ENCODE data around the gene CDKL5.

The CDKL5 gene

GRCh38 chrX:18461431-18461830 lies 36.0 kb downstream of the CDKL5 start:
- DNase-seq, result no peak

DNA sequence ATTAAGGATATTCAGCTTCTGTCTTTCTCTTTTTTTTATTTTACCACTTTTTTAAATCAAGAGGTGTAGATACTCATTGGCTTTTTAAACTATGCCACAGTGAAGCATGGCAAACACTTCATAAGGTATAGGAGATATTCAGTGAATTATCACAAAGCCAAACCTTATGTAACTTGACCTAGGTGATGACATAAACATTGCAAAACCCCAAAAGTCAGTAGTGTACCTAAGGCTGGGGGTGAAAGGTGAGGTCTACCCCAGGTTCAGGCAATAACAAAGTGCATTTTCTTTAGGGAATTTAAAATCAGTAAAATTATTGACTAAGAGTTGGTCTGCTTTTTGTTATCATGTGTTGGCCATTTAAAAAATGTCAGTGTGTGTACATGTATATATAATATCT lies 39.1 kb downstream of the CDKL5 start:
- DNase-seq, result no peak

DNA sequence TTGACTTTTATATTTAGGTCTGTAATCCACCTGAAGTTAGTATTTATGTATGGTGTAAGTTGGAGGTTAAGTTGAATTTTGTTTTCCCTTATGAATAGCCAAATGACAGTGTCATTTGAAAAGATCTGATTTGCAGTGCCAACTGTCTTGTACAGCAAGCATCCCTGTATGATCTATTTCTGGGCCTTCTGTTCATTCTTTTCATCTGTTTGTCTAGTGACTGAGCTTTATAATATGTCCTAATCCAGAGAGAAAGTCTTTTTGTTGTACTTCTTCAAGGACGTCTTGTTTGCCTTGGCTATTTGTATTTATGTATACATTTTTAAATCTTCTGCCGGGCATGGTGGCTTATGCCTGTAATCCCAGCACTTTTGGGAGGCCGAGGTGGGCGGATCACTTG lies 39.6 kb downstream of the CDKL5 start:
- DNase-seq, result no peak

GRCh38 chrX:18468599-18468998 lies 43.2 kb downstream of the CDKL5 start:
- no peak for DNase-seq

DNA sequence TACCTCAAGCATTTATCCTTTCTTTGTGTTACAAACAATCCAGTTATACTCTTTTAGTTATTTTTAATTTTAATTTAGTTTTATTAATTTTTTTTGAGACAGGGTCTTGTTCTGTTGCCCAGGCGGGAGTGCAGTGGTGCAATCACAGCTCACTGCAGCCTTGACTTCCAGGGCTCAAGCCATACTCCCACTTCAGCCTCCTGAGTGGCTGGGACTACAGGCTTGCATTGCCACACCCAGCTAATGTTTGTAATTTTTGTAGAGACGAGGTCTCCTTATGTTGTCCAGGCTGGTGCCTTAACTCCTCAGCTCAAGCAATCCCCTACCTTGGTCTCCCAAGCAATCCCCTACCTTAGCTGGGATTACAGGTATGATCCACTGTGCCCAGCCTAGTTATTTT lies 45.9 kb downstream of the CDKL5 start:
- DNase-seq, result no peak

DNA sequence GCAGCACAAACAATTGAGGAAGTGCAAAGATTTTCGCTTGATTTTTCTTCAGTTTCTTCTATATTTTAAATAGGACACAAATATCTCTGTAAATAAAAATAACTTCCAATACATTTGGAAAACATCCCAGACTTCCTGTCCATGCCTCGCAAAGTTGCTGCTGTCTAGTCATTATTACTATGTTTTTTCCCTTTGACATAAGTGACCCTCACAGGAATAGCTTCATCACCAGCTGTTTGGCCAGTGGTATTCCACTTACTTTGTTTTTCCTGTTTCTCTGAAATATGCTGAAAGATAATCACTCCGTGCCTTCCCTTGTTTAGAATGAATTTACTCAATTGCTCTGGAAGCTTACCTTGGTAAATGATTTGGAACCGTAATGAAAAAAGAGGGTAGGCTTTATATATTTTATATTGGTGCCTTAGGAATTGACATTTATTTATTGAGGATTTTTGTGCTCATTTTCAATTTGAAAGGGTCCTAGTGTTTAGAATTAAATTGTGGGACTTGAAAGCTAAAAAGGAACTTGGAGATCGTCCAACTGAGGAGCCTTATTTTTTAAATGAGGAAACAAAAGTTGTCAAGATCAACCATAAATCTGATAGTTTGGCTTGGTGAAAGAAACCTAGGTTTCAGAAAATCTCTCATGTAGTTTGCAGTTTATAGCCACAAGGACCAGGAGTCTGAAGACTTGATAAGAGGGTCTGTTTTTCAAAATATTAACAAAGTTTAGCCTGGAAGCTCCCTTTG lies 65.6 kb downstream of the CDKL5 start:
- DNase-seq, result no peak

DNA sequence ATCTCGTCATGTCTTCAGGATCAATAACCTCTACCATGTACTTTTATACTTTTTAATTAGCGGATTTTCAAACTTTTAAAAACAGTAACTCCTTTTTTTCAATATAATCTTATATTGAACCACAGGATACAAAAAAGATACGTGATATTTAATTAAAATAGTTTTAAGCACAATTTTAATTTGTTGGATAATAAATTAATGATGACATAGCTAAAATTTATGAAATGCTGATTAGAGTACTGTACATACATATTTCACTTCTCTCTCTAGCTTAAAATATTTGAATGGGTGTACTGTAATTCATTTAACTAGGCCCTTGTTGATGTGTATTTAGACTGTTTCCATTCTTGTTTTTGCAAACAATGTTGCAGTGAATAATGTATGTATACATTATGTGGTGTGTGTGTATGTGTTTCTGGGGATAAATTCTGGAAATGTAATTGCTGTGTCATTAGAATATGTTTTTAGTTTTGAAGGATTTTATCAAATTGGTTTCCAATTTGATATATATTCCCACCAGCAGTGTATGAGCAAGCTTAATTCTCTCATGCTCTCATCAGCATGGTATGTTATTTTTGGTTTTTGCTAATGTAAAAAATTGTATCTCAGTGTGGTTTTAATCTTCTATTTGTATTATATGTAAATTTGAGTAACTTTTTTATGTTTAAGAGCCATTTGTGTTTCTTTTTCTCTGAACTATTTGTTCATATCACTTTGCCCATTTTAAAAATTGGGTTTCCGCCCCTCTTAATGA lies 66.4 kb downstream of the CDKL5 start:
- no peak for DNase-seq

DNA sequence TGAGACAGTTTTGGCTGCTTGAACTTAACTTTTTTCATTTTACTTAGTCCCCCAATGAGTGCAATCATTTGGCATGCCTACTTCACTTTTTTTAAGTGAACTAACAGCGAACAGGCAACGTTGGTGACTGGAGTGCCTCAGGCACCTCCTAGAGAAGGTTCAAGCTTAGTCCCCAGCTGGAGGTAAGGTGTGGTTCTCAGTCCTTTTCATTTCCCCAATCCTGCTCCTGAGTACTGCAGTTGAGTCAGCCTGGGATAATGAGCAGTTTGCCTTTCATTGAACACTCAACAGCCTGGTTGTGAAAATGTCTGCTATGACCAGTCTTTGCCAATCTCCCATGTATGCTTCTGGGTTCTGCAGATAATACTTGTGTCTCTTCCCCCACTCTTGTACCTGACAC lies 109.5 kb downstream of the CDKL5 start:
- DNase-seq, result no peak

- DNase-seq, result no peak
These were observed 111.7 kb downstream of the CDKL5 start for GRCh38 chrX:18537068-18537467.

DNA sequence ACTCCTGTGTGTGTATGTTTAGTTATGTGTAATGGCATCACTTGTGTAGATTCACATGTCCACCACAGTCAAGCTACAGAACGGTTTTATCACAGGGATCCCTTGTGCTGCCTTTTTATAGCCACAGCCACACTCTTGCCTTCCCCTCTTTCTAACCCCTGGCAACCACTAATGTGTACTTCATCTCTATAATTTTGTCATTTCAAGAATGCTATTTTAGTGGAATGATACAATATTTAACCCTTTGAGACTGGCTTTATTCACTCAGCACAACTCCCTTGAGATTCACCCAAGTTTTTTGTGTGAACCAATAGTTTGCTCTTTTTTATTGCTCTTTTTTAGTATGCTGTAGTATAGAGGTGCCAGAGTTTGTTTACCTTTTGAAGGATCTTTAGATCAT lies 112.1 kb downstream of the CDKL5 start:
- no peak for DNase-seq

DNA sequence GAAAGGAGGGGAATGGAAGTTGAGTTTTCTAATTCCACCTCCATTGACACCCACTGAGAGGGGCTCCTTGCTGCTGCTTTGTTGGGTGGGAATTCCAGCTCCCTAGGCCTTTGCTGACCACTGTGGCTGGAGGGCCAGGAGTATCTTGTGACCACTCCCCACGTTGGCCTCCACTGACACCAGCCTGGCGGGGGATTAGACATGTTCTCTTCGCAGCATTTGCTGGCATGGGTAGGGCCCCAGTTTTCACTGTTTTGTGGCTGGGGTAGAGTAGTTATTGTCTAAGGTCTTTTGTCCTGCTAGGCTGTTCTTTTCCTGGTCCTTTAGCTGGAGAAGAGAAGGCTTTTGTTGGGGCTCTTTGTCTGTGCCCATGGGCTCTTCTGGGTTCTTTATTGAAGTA lies 116.7 kb downstream of the CDKL5 start:
- DNase-seq, result no peak

- DNase-seq, result no peak
These were observed 117.5 kb downstream of the CDKL5 start for GRCh38 chrX:18542905-18543304.

GRCh38 chrX:18543738-18544137 lies 118.3 kb downstream of the CDKL5 start:
- DNase-seq, result no peak

GRCh38 chrX:18545771-18546170 lies 120.4 kb downstream of the CDKL5 start:
- no peak for DNase-seq

DNA sequence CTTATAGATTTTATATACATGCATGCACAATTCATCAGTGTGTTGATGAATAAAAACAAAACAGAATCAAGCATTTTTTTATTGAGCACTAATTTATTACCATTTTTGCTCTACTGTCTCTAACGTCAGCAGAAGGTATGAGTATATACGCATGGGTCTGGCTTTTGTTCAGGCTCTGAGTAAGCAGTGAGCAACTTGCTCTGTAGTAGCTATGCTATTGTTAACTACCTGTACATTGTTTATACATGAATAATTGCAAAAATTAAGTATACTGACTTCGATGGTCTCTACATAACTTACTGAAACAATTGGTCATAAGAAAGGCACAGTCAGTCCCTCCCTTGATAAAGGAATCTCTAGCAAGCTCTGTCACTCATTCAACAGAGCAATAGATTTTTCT lies 123.6 kb downstream of the CDKL5 start:
- no peak for DNase-seq

GRCh38 chrX:18549643-18550042 lies 124.2 kb downstream of the CDKL5 start:
- no peak for DNase-seq

GRCh38 chrX:18557879-18558278 lies 132.5 kb downstream of the CDKL5 start:
- DNase-seq, result no peak

GRCh38 chrX:18558799-18559198 lies 133.4 kb downstream of the CDKL5 start:
- DNase-seq, result no peak

GRCh38 chrX:18561020-18561419 lies 135.6 kb downstream of the CDKL5 start:
- DNase-seq, result no peak

DNA sequence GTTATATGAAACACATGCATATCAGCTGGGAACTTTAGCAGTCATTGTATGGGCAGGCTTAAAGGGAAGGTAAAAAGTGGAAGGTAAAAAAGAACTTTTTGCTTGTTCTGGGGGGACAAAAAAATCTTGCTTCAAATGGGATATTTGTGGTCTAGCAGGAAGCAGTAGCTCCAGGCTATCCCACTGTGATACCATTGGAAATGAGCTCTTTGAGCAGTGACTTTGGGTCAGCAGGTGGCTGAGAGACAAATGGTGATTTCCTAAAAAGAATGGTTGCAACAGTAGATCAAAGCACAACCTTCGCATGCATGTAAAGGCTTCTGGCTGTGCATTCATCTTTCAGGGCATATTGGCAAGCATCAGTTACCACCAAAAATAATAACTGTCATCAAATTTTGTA lies 140.3 kb downstream of the CDKL5 start:
- DNase-seq, result no peak

GRCh38 chrX:18566748-18567147 lies 141.3 kb downstream of the CDKL5 start:
- no peak for DNase-seq

DNA sequence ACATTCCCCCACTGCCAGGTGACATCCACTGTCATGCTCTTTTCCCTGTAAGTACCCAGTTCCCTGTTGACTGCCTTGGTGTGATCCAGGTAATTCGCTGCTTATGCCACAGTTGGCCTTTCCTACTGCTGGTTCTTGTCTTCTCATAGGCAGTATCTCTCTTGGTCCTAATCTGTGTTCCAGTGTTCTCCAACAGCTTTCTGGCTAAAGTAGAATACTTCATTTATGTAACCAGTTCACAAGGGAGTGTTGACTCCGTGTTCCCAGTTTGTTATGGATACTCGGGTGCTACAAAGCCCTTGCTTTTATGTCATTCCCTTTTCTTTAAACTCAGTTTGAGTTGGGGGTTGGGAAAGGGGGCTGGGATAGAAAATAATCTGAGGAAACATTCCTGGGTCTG lies 148.1 kb downstream of the CDKL5 start:
- DNase-seq, result no peak

- no peak for DNase-seq
These were observed 149.2 kb downstream of the CDKL5 start for GRCh38 chrX:18574591-18574990.

GRCh38 chrX:18575744-18576143 lies 150.3 kb downstream of the CDKL5 start:
- DNase-seq, result no peak

- DNase-seq, result no peak
These were observed 152.0 kb downstream of the CDKL5 start for GRCh38 chrX:18577400-18577799.

Data from activated effector memory CD4-positive, alpha-beta T cell treated with anti-CD3 and anti-CD28 coated beads, Interleukin-2, amount 50 U/mL, for 16 hours (primary cell).